Measurements from ENCODE around the gene FBXO31. TPM values are rescaled to one million over a fixed set of nuclear protein-coding genes. Genes with fewer than 3 reads are reported as not detected.

The FBXO31 gene
- total RNA-seq, 1 experiment from 2014 or later: 14.4 TPM

DNA sequence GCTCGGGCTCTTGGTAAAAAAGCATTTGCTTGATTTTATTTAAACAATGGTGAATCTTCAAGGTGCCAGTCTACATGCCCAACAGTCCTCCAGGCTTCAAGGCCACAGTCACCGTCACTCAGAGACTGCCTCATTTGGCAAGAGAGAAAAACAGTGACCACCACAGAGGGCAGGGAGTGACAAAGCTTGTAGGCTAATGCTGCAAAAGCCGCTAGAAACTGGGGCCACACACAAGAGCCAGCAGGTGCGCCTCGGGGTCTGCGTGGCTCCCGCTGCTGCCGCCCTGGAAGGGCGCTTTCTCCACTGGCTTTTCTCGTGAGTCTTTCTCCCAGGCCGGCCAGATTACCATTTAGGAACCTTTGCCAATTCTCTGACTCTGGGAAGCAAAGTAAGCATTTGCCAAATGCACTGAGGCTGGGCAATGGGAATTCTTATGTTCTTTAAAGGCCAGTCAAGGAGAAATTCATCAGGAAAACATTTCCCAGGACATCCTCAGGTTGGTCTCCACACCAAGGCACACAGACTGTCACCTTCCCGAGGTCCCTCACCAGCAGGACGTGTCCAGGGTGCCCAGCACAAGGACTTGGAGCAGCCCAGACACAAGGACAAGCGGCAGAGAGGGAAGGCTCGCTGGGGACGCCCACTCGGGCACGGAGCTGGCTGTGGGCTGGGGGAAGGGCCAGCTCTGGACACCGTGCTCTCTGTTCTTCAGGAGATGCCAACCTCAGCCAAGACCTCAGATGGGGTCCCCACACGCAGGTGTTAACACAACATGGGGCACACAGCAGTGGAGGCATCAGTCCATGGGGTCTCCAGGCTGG lies 53.9 kb downstream of the FBXO31 start:
- no peak for DNase-seq (ENCODE audit: low read depth)

DNA sequence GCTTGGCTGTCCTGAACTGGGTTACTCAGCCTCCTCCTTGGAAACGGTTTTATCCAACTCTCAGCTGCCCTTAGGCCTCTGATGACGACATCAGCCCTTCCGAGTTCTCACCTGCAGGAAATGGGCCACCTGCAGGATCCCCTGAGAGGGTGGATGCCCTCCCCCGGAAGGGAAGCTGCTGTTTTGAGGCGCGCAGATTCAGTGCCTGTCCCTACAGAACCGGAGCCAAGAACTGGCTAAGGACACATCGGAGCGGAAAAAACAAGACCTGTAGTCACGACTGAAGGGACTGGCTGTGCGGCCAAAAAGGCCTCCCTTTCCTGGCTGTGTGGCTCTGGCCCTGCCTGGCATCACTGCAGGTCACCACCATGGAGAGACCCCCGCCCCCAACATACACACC lies 54.7 kb downstream of the FBXO31 start:
- DNase-seq (ENCODE audit: low read depth): no peak

DNA sequence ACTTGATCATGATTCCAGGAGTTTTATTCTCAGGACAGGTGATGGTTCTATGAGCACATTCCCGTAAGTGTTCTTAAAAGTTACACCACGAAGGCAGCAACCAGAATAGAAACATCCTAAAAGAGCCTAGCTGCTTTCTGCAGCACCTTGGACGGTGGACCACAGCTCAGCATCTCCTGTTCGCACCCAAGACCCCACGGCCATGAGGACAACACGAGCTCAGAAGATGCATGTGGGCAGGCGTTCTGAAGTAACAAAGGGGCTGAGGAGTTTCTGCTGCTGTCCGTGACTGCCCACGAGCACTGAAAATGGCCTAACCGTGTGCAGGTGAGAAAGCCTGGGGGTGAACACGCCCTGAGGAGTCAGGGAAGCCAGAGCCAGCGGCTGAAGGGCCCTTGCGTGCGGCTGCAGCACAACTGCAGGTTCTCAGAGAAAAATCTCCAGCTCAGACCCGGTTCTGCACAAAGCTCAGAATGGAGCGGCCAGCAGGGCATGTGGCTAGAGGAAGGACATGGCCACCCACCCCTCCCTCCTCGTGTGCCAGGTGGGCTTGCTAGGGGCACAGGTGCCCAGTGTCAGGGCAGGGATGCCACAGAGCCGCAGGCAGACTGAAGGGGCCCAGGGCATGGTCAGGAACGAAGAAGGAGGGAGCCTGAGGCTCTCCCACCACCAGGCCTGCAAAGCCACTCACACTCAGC lies 55.6 kb downstream of the FBXO31 start:
- no peak for DNase-seq (ENCODE audit: low read depth)

DNA sequence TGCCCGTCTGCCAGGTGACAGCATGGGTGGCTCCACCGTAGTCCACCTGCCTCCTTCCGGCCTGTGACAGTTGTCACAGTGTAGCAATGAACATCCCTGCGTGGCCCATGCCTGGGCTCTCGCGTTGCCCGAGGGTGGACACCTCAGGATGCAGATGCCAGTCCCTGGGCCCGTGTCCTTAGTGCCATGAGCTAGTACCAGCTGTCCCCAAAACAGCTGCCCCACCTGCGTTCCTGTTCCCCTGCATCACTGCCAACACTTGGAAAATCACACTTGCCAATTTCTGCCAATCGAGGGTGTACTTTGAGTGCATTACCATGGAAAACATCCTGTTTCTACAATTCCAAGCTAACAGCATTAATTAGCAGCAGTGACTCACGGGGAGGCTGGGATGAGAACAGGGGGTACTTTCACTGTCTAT lies 57.4 kb downstream of the FBXO31 start:
- DNase-seq (ENCODE audit: low read depth): peak; percentile 10

DNA sequence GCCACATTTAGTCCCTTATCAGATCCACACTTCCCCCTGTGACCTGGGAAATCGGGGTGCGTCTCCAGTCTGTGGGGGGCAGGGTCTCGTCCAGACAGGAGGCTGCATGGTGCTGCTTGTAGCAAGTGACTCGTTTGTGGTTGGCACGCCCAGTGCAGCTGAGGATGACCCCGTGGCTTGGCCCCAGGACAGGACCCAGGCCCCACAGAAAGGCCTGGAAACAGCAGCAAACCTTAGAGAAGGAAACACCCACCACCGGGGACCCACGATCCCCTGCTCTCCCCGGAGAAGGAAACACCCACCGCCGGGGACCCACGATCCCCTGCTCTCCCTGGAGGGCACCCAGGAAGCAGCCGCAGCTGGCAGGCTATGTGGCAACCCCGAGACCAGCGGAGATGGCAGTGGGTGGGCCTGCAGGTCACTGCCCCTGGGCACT lies 58.1 kb downstream of the FBXO31 start:
- DNase-seq (ENCODE audit: low read depth): no peak

DNA sequence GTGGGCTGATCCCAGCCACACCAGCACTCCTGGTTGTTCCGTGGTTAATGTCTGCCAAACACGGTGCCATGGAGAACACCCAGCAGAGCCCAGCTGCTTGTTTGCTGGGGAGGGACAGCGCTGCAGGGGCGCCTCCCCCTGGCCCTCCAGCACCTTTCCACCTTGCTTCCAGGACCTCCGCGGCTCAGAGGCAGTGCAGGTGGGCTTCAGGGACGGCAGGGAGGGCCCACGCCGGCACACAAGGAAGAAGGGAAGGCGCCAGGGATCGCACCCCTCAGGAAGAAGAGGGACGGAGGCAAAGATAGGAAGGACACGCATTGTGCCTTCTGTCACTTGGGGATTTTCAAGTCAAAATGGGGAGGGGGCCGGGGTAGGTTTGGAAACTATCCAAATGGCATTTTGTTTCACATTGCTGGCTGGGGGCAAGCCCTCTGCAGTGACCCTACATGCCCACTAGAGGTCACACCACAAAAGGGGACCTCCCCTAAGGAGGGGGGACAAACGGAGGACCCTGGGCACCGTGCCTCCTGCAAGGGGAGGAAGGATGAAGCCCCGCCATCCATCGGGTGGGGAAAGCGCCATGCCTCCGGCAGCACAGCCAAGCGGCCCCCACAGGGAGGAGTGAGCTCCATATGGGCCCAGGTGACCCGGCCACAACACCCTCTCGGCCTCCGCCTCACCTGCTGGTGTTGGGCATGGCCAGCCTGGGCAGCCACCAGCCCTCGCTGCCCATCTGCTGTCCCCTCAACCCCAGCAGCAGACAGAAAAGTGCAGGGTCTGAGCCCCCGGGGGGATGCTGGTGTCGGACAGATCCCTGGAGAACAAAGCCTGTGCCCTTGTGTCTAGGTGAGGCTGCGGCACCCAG lies 58.9 kb downstream of the FBXO31 start:
- DNase-seq (ENCODE audit: low read depth): peak; percentile 5

DNA sequence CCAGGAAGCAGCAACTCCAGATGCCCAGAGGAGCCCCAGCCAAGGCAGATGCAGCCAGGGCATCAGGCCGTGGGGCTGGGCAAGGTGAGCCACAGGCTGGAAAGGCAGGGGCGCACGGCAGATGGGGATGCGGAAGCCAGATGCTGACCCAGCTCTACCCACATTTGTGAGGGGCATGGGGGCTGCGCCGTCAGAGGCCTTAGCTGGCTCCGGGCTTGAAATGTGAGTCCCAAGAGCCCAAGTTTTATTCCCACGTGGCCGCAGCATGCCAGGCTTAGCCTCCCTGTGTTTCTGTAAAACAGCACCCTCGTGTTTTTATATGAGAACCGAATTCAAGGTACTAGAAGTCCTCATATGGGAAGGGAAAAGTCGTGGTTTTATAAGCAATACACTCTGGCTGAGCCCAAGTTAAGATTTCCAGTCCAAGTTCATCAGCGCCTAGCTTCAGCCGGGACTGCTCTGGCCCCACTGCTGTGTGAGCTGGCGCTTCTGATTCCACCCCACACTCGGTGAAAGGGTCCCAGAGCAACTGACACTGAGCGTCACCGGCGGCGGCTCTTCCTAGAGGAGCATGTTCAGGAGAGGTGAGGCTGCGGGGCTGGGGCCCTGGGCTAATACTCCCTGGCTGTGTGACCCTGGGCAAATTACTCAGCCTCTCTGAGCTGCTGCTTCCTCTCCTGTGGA lies 59.7 kb downstream of the FBXO31 start:
- DNase-seq (ENCODE audit: low read depth): no peak

DNA sequence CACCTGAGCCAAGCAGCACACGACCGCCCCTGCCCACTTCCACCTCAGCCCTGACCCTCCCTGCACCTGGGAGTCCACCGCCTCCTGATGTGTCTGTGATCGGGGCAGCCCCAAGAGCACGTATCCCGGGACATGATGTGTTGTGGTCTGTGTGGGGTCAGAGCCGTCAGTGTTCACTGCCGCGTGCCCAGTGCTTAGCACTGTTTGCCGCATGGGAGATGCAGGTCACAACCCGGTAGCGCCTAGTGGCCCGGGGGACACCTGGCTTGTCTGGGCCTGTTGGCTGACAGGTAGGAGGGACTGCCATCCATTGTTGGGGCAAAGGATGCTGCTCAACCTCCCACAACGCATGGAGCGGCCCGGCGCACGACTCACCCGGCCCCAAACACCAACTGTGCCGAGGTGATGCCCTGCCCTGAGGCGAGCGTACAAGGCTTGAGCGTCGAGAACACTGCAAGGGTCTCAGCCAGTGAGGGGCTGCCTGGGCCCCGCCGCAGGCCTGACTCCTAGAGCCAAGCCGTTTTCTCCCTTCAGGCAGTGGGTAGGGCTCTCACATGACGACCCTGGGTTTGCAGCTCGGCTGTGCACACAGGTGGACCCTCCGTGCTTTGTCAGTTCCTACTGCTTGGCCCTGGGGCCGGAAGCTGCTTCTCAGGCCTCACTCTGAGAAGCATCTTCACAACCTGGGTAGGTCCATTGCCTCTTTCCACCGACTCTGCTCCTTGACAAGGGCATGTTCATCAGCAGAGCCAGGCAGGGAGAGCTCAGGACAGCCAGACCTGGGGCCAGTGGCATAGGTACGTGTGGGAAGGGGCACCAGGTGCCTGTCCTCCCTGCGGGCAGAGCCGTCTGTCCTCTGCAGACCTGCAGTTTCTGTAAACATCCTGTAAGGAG lies 60.5 kb downstream of the FBXO31 start:
- DNase-seq (ENCODE audit: low read depth): no peak

DNA sequence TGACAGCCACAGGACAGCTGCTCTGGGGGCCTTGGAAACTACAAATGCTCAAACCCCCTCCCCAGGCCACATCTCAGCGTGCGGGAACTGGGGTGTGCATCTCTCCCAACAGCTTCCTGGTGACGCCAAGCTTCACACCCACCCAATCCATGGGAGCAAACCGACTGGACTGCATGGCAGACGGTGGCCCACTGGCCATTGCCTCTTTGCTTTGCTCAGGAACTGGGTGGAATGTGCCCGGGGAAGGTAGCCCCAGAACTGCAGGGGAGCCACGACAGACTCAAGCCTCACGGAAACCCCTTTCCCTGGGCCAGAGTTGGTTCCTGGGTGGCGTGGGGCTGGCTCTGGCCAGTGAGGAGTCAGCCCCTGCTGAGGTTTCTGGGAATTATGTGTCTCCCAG lies 61.2 kb downstream of the FBXO31 start:
- no peak for DNase-seq (ENCODE audit: low read depth)

DNA sequence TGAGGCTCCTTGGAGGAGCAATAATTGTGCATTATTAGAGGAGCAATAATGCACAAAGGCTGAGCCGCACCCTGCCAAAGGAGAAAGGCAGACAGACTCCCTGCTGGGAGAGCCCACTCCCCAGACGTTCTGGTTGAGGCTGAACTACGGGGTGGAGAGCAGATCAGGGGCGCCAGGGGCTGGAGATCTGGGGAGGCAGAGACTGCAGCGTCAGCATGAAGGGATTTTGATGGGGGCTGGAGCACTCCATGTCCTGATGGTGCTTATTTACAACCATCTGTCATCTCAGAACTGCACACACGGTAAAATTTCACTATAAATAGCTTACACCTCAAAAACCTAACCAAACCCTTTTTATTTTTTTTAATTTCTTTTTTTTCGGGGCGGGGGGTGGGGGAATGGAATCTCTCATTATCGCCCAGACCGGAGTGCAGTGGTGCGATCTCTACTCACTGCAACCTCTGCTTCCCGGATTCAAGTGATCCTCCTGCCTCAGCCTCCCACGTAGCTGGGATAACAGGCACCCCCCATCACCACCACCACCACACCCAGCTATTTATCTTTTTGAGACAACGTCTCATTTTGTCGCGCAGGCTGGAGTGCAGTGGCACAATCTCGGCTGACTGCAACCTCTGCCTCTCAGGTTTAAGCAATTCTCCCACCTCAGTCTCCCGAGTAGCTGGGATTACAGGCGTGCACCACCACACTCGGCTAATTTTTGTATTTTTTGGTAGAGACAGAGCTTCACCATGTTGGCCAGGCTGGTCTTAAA lies 62.1 kb downstream of the FBXO31 start:
- DNase-seq (ENCODE audit: low read depth): no peak

DNA sequence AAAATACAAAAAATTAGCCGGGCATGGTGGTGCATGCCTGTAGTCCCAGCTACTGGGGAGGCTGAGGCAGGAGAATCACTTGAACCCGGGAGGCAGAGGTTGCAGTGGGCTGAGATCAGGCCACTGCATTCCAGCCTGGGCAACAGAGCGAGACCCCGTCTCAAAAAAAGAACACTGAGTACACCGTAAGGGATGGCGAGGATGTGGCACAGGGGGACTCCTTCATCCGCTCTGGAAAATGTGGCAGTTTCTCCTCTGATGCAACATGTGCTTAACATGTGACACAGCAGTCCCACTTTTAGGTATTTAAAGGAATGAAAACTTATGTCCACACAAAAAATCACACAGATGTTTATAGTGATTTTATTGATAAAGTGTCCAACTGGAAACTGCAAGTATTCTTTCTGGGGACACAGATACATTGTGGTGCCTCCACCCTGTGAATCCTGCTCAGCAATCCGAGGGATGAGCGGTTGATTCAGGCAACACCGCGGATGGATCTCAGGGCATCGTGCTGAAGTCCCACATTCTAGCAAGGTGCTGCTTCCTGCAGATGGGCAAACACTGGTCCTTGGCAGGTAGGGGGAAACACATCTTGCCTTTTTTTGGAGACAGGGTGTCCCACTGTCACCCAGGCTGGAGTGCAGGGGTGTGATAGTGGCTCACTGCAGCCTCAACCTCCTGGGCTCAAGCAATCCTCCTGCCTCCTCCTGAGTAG lies 62.9 kb downstream of the FBXO31 start:
- no peak for DNase-seq (ENCODE audit: low read depth)

DNA sequence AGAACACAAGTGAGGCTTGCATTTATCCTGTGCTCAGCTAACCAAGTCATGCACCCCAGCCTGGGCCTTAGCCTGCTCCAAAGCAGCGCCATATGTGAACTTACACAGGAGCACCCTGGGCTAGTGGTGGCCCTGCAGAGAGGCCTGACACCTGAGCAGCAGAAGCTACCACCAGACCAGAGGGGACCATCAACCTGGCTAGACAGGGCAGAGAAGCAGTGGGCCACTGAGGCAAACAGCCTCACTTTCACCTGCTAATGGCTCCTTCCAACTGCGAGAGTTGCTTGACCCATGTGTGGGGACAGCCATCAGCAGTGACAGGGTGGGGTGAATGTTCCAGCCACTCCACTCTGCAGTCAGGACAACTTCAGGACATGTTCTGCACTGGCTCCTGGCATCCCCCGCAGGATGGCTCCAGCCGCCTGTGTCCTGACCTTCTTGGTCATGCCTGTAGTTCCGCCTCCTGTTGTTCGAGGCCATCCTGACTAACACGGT lies 63.5 kb downstream of the FBXO31 start:
- DNase-seq (ENCODE audit: low read depth): no peak

DNA sequence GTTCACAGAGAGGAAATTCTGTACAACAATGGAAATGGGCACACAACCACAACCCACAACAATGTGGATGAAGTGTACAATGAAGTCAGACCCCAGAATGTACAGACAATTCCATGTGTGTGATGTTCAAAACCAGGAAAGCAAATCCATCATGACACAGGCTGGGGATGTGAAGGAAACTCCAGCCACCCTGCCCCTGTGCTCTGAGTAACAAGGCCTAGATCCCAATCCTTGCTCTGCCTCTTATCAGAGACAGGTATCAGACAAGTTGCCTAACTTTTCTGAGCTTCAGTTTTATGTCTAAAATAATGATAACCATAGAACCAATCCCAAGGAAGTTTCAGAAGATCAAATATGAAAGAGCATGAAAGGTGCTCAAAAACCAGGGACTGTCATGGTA lies 64.6 kb downstream of the FBXO31 start:
- DNase-seq (ENCODE audit: low read depth): no peak

DNA sequence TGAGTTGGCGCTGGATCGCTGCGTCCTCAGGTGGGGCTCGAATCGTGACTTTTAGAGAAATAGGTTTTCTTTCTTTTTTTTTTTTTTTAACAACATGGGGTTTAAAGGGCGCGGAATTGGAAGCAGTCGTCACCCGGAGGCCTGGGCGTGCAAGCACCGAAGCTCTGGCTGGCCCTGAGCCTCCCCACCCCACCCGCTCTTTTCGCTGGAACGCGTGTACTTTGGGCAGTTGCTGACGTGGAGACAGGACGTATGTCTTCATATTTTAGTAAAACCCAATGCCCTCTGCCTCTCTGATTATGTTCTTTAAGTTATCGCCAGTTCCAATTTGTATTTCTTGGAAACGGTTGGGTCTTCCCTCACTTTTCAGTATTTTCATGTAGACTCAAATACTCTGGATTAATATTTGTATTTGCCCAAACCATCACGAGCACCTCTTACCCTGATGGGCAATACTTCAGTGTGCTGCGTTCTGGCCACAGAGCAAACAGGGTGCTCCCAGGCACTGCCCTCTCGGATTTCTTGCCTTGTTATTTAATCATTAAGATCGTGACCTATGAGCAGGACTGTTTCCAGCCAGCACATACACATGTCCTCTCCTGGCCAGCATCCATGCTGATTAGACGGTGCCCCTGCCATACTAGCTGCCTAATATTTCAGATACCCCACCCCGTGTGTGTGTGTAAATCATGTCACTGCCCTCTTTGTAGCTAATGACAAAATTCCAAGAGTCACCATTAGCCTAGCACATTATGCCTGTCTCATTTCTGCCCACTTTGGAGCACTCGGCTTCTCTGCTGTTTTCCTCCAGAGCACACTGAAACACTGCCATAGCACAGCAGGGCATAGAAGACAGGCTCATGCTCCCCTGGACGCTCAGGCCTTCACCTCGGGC lies 65.6 kb downstream of the FBXO31 start:
- peak; percentile 60 for DNase-seq (ENCODE audit: low read depth)

DNA sequence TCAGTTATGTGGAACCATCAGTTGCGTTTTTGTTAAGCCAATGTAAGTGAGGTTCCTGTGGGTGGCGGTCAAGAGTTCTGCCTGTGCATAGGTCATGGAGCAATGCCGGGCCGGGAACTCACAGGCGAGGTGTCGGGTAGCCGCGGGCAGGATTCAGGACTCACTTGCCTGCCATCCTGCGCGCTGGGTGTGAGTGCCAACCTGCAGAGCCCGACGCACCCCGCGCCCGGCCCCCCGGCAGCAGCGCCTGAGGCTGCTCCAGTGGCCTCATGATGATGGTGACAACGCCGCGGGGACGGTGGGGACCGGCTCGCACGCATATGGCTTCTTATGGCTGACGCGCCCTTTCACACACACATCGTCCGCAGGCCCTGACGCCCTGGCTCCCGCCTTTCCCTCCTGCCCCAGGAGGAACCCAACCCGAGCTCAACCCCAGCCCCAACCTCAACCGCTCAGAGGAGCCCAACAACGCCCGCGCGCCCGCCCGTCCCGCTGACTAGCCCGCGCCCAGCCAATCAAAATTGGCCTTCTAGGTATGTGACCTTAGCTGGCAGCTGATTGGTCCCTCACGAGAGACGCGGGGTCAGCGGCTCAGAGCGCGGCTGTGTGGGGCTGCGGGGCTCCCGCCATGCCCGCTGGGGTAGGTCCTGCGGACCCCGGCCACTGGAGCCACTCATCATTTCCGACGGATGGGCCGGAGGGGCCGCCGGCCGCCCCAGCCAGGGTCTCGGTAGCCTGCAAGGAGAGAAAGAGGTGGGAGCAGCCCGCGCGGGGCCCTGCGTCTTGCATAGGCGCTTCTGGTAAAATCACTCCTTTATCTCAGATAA lies 66.4 kb downstream of the FBXO31 start, which contains the start of gene C16orf95:
Gene C16orf95, minus strand, starts transcription at position 470 of the 827 bp plus-strand sequence. Its CDS starts 150 bp downstream, at position 320.
- DNase-seq (ENCODE audit: low read depth): peak; percentile 93

DNA sequence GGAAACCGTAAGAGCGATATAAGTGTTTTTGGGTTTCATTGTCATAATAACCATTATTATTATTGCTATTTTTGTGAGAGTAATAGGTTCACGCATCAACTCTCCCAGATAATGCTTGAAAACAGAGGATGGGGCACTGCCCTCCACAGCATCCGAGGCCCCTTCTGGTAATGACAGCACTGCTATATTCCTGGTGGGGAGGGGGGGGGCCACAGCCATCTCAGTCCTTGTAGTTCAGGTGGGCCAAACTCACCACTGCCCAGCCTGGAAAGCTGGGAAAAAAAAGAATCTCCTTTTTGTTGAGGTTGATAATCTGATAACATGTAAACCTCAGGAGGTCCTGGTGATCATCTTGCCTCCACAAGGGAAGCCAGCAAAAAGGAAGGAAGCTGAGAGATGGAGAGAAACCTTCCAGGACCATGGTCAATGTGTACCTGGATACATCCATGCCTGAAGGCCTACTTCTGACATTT lies 67.1 kb downstream of the FBXO31 start:
- no peak for DNase-seq (ENCODE audit: low read depth)

DNA sequence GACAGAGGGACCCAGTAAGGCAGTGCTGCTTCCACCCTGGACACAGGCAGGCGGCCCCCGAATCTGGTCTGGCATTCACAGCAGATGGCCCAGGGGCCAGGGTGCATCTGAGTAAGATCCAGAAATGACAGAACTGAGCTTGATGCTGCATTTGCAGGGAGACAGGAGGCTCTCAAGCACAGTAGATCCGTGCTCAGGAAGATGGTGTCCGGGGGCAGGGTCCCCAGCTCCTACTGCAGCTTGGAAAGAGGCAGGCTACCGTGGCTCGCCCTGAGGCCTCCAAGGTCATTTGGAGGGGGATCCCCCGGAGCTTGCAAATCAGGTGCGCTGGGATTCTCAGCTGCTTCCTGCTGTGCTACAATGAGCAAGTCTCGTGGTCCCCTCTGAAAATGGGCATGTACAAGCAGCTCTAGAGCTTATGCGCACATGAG lies 68.6 kb downstream of the FBXO31 start:
- no peak for DNase-seq (ENCODE audit: low read depth)

All from M059J (cell line).